ENCODE data around the gene SCAPER. TPM values are rescaled to one million over a fixed set of nuclear protein-coding genes. Genes with fewer than 3 reads are reported as not detected.
"Not testable (repeated sequence)": the region's sequence is repeated elsewhere in the genome, so short reads cannot be mapped to it uniquely, and the experiment has no call there.

Gene SCAPER
- total RNA-seq, 4 donors from 2014 or later, result 19.6 to 35.9 (median 31.8) TPM

DNA sequence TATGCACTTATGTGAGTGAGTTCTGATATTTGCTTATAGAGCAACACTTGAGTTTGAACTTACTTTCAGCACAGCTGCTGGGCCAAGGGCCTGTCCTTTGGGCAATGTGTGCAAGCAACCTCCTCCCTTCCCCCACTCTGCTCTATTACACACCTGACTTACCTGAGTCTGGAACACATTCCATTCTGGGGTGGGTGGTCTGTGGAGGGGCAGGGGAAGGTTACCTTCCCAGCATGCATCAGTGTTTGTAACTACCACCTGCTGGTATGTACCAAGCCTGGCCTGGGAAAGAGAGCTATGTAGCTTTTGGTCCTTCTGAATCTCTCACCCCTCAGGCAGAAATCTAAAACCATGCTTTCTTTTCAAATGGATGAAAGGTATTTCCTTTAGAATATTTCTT lies 465.6 kb downstream of the SCAPER start:
- in situ Hi-C loops (cut with MboI; ENCODE audit: low sequenced_read_pairs in 4 of 4) (no loop called here), intact Hi-C loops (cut with DNase I; ENCODE audit: low total_unique reads) (no loop called here)
- no peaks in the 10 kb centered on the region for H3K27me3 ChIP-seq
- no peaks in the 10 kb centered on the region for H3K9me3 ChIP-seq
- H3K27ac ChIP-seq, result no peak overlapping the region
- H3K36me3 ChIP-seq, result no peaks in the 10 kb centered on the region
- no peaks in the 10 kb centered on the region for H3K4me1 ChIP-seq
- H3K4me3 ChIP-seq, result no peak overlapping the region
- DNase-seq (no peak), ATAC-seq (no peak)
- TF ChIP-seq POLR2A (IDR thresholded peaks at IDR 0.05), result no peak

DNA sequence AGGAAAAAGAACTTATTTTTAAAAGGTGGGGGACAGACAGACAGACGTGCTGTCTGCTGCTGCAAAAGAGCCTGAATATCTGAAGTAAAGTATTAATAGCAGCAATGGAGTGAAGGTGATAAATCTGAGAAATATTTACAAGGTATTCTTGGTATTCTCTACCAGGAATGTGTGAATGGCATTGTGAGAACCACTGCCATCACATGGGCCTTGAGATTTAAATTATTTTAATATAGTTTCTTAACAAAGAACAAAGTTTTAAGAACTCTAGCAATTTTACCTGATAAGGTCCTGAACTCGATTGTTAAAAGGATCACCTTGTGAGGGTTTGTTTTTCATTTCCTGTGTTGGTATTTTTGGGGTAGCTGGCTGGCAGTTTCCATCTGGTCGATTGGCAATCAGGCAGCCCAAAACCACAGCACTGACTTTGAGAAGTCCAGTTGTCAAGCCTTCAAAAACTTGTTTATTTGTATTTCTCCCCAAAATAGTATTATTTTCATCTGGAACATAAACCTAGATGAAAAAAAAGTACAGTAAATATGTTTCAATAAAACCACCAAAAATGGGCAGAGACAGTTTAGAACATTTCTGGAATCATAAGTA lies 471.2 kb downstream of the SCAPER start:
- Histone ChIP-seq H3K4me3 (no peak overlapping the region), H3K4me1 (peaks cover 0 to 3% of the 10 kb centered on the region in 2 donors), H3K9me3 (no peaks in the 10 kb centered on the region), H3K36me3 (peaks cover 0 to 6% of the 10 kb centered on the region in 2 donors), H3K27ac (no peak overlapping the region), H3K27me3 (no peaks in the 10 kb centered on the region)
- DNase-seq (no peak), ATAC-seq (no peak)
- in situ Hi-C loops (cut with MboI; ENCODE audit: low sequenced_read_pairs in 4 of 4), result no loop called here
- no peak for TF ChIP-seq POLR2A (IDR thresholded peaks at IDR 0.05)
- TF ChIP-seq, protein P1, sequence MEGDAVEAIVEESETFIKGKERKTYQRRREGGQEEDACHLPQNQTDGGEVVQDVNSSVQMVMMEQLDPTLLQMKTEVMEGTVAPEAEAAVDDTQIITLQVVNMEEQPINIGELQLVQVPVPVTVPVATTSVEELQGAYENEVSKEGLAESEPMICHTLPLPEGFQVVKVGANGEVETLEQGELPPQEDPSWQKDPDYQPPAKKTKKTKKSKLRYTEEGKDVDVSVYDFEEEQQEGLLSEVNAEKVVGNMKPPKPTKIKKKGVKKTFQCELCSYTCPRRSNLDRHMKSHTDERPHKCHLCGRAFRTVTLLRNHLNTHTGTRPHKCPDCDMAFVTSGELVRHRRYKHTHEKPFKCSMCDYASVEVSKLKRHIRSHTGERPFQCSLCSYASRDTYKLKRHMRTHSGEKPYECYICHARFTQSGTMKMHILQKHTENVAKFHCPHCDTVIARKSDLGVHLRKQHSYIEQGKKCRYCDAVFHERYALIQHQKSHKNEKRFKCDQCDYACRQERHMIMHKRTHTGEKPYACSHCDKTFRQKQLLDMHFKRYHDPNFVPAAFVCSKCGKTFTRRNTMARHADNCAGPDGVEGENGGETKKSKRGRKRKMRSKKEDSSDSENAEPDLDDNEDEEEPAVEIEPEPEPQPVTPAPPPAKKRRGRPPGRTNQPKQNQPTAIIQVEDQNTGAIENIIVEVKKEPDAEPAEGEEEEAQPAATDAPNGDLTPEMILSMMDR (IDR thresholded peaks at IDR 0.05 in 4 of 5, conservative IDR thresholded peaks at IDR 0.05 in 1 of 5), result no peak
- intact Hi-C loops (cut with DNase I; ENCODE audit: low total_unique reads), result no loop called here

DNA sequence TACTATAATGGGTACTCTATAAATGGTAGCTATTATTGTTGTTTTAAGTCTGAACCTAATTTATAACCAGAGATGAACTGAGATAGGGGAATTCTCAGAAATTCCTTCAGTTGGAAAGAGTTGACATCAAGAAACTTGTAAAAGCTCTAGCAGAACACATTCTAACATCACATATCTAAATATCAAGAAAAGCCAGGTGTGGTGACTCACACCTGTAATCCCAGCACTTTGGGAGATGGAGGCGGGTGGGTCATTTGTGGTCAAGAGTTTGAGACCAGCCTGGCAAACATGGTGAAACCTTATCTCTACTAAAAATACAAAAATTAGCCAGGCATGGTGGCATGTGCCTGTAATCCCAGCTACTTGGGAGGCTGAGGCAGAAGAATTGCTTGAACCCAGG lies 472.1 kb downstream of the SCAPER start:
- H3K36me3 ChIP-seq; H3K4me3 ChIP-seq; H3K27me3 ChIP-seq; H3K27ac ChIP-seq; H3K9me3 ChIP-seq; H3K4me1 ChIP-seq; in situ Hi-C loops (cut with MboI; ENCODE audit: low sequenced_read_pairs in 4 of 4); ATAC-seq; DNase-seq; intact Hi-C loops (cut with DNase I; ENCODE audit: low total_unique reads): not testable (repeated sequence)

DNA sequence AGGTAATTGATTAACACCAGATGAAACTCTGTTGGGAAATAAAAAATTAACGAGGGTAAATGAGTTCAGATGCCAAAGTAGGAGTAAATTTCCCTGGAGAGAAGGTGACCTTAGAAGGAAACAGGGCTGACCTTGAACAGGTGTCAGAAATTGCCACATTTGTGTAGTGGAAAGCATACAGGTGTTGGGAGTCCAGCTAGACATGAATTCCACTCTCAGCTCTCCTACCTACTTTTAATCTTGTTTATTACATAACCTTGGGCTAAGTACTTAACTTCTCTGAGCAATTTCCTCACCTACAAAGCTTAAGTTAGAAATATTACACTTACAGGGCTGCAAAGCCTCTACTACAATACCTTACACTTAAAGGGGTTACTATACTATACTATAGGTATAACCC lies 472.5 kb downstream of the SCAPER start:
- in situ Hi-C loops (cut with MboI; ENCODE audit: low sequenced_read_pairs in 4 of 4), result no loop called here
- TF ChIP-seq, protein P1 (IDR thresholded peaks at IDR 0.05 in 4 of 5, conservative IDR thresholded peaks at IDR 0.05 in 1 of 5), result no peak
- no peak for TF ChIP-seq POLR2A (IDR thresholded peaks at IDR 0.05)
- no peak for ATAC-seq
- no peak for DNase-seq
- intact Hi-C loops (cut with DNase I; ENCODE audit: low total_unique reads), result no loop called here
- Histone ChIP-seq H3K27ac (no peak overlapping the region), H3K27me3 (no peaks in the 10 kb centered on the region), H3K4me3 (no peak overlapping the region), H3K9me3 (no peaks in the 10 kb centered on the region), H3K4me1 (peaks cover 0 to 3% of the 10 kb centered on the region in 2 donors), H3K36me3 (peaks cover 0 to 6% of the 10 kb centered on the region in 2 donors)

DNA sequence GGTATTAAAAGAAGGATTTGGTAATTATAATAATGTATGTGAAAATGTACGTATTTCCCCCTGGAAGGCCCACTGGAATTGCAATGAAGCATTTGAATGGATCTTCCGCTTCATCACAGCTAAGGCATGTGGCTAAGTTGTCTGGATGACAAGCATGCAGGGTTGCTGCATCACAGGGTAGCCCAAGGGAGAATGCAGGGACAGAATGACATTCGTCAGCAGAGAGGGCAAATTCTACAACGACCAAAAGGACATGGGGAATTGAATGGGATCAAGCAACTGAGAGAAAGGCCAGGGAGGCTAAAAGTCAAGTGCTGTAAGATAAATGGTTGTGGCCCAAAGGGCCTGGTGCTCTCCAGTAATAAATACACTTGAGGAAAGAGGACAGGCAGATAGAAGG lies 473.2 kb downstream of the SCAPER start:
- peaks cover 0 to 3% of the 10 kb centered on the region in 2 donors for H3K4me1 ChIP-seq
- DNase-seq, result no peak
- TF ChIP-seq, protein P1 (IDR thresholded peaks at IDR 0.05 in 4 of 5, conservative IDR thresholded peaks at IDR 0.05 in 1 of 5), result no peak
- no peak for TF ChIP-seq POLR2A (IDR thresholded peaks at IDR 0.05)
- H3K9me3 ChIP-seq, result no peaks in the 10 kb centered on the region
- intact Hi-C loops (cut with DNase I; ENCODE audit: low total_unique reads) (no loop called here), in situ Hi-C loops (cut with MboI; ENCODE audit: low sequenced_read_pairs in 4 of 4) (no loop called here)
- H3K36me3 ChIP-seq, result peaks cover 0 to 6% of the 10 kb centered on the region in 2 donors
- H3K27ac ChIP-seq, result no peak overlapping the region
- no peaks in the 10 kb centered on the region for H3K27me3 ChIP-seq
- no peak overlapping the region for H3K4me3 ChIP-seq
- ATAC-seq, result no peak

DNA sequence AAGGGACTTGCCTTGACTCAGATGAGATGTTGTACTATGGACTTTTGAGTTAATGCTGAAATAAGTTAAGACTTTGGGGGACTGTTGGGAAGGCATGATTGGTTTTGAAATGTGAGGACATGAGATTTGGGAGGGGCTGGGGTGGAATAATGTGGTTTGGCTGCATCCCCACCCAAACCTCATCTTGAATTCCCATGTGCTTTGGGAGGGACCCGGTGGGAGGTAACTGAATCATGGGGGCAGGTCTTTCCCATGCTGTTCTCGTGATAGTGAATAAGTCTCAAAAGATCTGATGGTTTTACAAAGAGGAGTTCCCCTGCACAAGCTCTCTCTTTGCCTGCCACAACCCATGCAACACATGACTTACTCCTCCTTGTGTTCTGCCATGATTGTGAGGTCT lies 474.4 kb downstream of the SCAPER start:
- in situ Hi-C loops (cut with MboI; ENCODE audit: low sequenced_read_pairs in 4 of 4); H3K4me1 ChIP-seq; H3K4me3 ChIP-seq; intact Hi-C loops (cut with DNase I; ENCODE audit: low total_unique reads); H3K36me3 ChIP-seq; DNase-seq; H3K9me3 ChIP-seq; H3K27ac ChIP-seq; ATAC-seq; H3K27me3 ChIP-seq: not testable (repeated sequence)
